Measurements from ENCODE around the gene IGF2BP2.

Gene IGF2BP2

GRCh38 chr3:185866555-185866954, 41.7 kb upstream of the IGF2BP2 start:
- Histone ChIP-seq H3K4me2 (ENCODE audit: insufficient read depth, low read length, poor library complexity, severe bottlenecking) (no peak overlapping the region), H2AK5ac (ENCODE audit: low read depth, low read length) (no peak overlapping the region), H3K27me3 (ENCODE audit: control insufficient read depth in 3 of 3, insufficient read depth in 3 of 3, low read depth in 1 of 3, low read length in 3 of 3) (peaks cover 0 to 12% (median 0%) of the 10 kb centered on the region in 3 experiments), H3K4me1 (ENCODE audit: control insufficient read depth in 2 of 2, insufficient read depth in 1 of 2, low read depth in 1 of 2, low read length in 2 of 2) (peaks cover 0 to 3% of the 10 kb centered on the region in 2 donors), H2BK12ac (ENCODE audit: low read length) (no peak overlapping the region), H3K4ac (ENCODE audit: low read length) (no peak overlapping the region), H2BK5ac (ENCODE audit: low read length) (no peak overlapping the region), H3K9me3 (replicated peaks in 1 of 2; ENCODE audit: control insufficient read depth in 2 of 2, insufficient read depth in 1 of 2, low read depth in 1 of 2, low read length in 2 of 2) (no peaks in the 10 kb centered on the region), H4K91ac (ENCODE audit: low read depth, low read length, poor library complexity) (no peak overlapping the region), H4K8ac (ENCODE audit: low read depth, low read length) (no peak overlapping the region), H3K14ac (ENCODE audit: low read length) (no peak overlapping the region), H3K23ac (ENCODE audit: low read depth, low read length, poor library complexity) (no peak overlapping the region), H3K79me1 (ENCODE audit: low read depth, low read length) (no peaks in the 10 kb centered on the region), H3K36me3 (replicated peaks in 1 of 2; ENCODE audit: control insufficient read depth in 2 of 2, insufficient read depth in 2 of 2, low read length in 2 of 2) (no peaks in the 10 kb centered on the region), H3K18ac (ENCODE audit: low read length) (no peak overlapping the region), H3K27ac (replicated peaks; ENCODE audit: low read length) (no peak overlapping the region), H3K4me3 (ENCODE audit: low read length in 2 of 2) (no peak overlapping the region), H2AFZ (ENCODE audit: low read length) (no peak overlapping the region), H2BK120ac (ENCODE audit: low read depth, low read length) (no peak overlapping the region), H3K9ac (ENCODE audit: low read depth, low read length, poor library complexity) (no peak overlapping the region), H2BK15ac (ENCODE audit: low read length) (no peak overlapping the region)
- no CpG with 5 or more reads among the region's 1 CpG for WGBS, 2 donors (ENCODE audit: extremely low coverage in 2 of 2, insufficient read length in 2 of 2, insufficient replicate concordance in 1 of 2)
- DNase-seq (ENCODE audit: low spot score): no peak

- H2BK120ac ChIP-seq (ENCODE audit: low read depth, low read length): no peak overlapping the region
- H3K4ac ChIP-seq (ENCODE audit: low read length): no peak overlapping the region
- WGBS, 2 donors (ENCODE audit: extremely low coverage in 2 of 2, insufficient read length in 2 of 2, insufficient replicate concordance in 1 of 2): no CpG with 5 or more reads among the region's 1 CpG
- H2BK15ac ChIP-seq (ENCODE audit: low read length): no peak overlapping the region
- no peak overlapping the region for H3K23ac ChIP-seq (ENCODE audit: low read depth, low read length, poor library complexity)
- peak overlapping the region; percentile 14 for H2AFZ ChIP-seq (ENCODE audit: low read length)
- H3K36me3 ChIP-seq (replicated peaks in 1 of 2; ENCODE audit: control insufficient read depth in 2 of 2, insufficient read depth in 2 of 2, low read length in 2 of 2): no peaks in the 10 kb centered on the region
- H4K8ac ChIP-seq (ENCODE audit: low read depth, low read length): no peak overlapping the region
- H2AK5ac ChIP-seq (ENCODE audit: low read depth, low read length): no peak overlapping the region
- H2BK12ac ChIP-seq (ENCODE audit: low read length): no peak overlapping the region
- H2BK5ac ChIP-seq (ENCODE audit: low read length): no peak overlapping the region
- H3K4me3 ChIP-seq (ENCODE audit: low read length in 2 of 2): no peak overlapping the region
- H3K14ac ChIP-seq (ENCODE audit: low read length): no peak overlapping the region
- H3K4me1 ChIP-seq (ENCODE audit: control insufficient read depth in 2 of 2, insufficient read depth in 1 of 2, low read depth in 1 of 2, low read length in 2 of 2): peaks cover 0 to 3% of the 10 kb centered on the region in 2 donors
- H3K9ac ChIP-seq (ENCODE audit: low read depth, low read length, poor library complexity): no peak overlapping the region
- no peaks in the 10 kb centered on the region for H3K79me1 ChIP-seq (ENCODE audit: low read depth, low read length)
- no peak overlapping the region for H3K27ac ChIP-seq (replicated peaks; ENCODE audit: low read length)
- peaks cover 0 to 12% (median 0%) of the 10 kb centered on the region in 3 experiments for H3K27me3 ChIP-seq (ENCODE audit: control insufficient read depth in 3 of 3, insufficient read depth in 3 of 3, low read depth in 1 of 3, low read length in 3 of 3)
- H4K91ac ChIP-seq (ENCODE audit: low read depth, low read length, poor library complexity): no peak overlapping the region
- no peak overlapping the region for H3K18ac ChIP-seq (ENCODE audit: low read length)
- no peak overlapping the region for H3K4me2 ChIP-seq (ENCODE audit: insufficient read depth, low read length, poor library complexity, severe bottlenecking)
- H3K9me3 ChIP-seq (replicated peaks in 1 of 2; ENCODE audit: control insufficient read depth in 2 of 2, insufficient read depth in 1 of 2, low read depth in 1 of 2, low read length in 2 of 2): no peaks in the 10 kb centered on the region
- peak; percentile 11 for DNase-seq (ENCODE audit: low spot score)
Observed at GRCh38 chr3:185865247-185865646, 40.4 kb upstream of the IGF2BP2 start.

DNA sequence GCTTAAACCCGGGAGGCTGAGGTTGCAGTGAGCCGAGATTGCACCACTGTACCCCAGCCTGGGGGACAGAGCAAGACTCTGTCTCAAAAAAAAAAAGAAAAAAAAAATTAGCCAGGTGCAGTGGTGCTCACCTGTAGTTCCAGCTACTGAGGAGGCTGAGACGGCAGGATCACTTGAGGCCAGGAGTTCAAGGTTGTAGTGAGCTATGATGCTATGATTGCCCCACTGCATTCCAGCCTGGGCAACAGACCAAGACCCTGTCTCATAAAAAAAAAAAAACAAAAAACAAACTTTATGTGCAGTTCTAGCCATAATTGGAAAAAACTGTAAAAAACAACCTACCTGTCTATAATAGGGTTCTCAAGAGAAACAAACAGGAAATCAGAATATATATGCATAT, 39.9 kb upstream of the IGF2BP2 start:
- Histone ChIP-seq H3K4me3 (ENCODE audit: low read length in 2 of 2) (no peak overlapping the region), H3K4me2 (ENCODE audit: insufficient read depth, low read length, poor library complexity, severe bottlenecking) (no peak overlapping the region), H2BK120ac (ENCODE audit: low read depth, low read length) (no peak overlapping the region), H3K36me3 (replicated peaks in 1 of 2; ENCODE audit: control insufficient read depth in 2 of 2, insufficient read depth in 2 of 2, low read length in 2 of 2) (no peaks in the 10 kb centered on the region), H3K9me3 (replicated peaks in 1 of 2; ENCODE audit: control insufficient read depth in 2 of 2, insufficient read depth in 1 of 2, low read depth in 1 of 2, low read length in 2 of 2) (no peaks in the 10 kb centered on the region), H2AFZ (ENCODE audit: low read length) (no peak overlapping the region), H3K9ac (ENCODE audit: low read depth, low read length, poor library complexity) (no peak overlapping the region), H3K79me1 (ENCODE audit: low read depth, low read length) (no peaks in the 10 kb centered on the region), H3K23ac (ENCODE audit: low read depth, low read length, poor library complexity) (no peak overlapping the region), H3K27me3 (ENCODE audit: control insufficient read depth in 3 of 3, insufficient read depth in 3 of 3, low read depth in 1 of 3, low read length in 3 of 3) (peaks cover 0 to 12% (median 0%) of the 10 kb centered on the region in 3 experiments), H3K27ac (replicated peaks; ENCODE audit: low read length) (no peak overlapping the region), H2BK5ac (ENCODE audit: low read length) (no peak overlapping the region), H4K8ac (ENCODE audit: low read depth, low read length) (no peak overlapping the region), H3K4ac (ENCODE audit: low read length) (no peak overlapping the region), H2BK15ac (ENCODE audit: low read length) (no peak overlapping the region), H2AK5ac (ENCODE audit: low read depth, low read length) (no peak overlapping the region), H2BK12ac (ENCODE audit: low read length) (no peak overlapping the region), H3K14ac (ENCODE audit: low read length) (no peak overlapping the region), H3K4me1 (ENCODE audit: control insufficient read depth in 2 of 2, insufficient read depth in 1 of 2, low read depth in 1 of 2, low read length in 2 of 2) (peaks cover 0 to 3% of the 10 kb centered on the region in 2 donors), H4K91ac (ENCODE audit: low read depth, low read length, poor library complexity) (no peak overlapping the region), H3K18ac (ENCODE audit: low read length) (no peak overlapping the region)
- DNase-seq (ENCODE audit: low spot score): no peak
- WGBS, 2 donors (ENCODE audit: extremely low coverage in 2 of 2, insufficient read length in 2 of 2, insufficient replicate concordance in 1 of 2): no CpG with 5 or more reads among the region's 3 CpGs

DNA sequence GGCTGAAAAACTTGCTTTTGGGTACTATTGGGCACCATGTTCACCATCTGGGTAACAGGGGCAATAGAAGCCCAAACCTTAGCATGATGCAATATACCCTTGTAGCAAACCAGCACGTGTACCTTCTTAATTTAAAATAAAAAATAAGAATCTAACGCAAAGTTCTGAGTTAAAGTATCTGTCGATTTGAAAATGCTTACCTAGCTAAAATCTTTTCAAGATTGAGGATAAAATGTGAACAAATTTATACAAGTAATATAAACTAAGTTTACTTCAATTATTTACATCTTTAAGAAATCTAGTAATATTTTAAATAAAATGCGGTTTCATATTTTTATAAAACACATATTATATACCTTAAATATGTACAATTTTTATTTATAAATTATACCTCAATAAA, 38.1 kb upstream of the IGF2BP2 start:
- H4K8ac ChIP-seq (ENCODE audit: low read depth, low read length): no peak overlapping the region
- no peak overlapping the region for H4K91ac ChIP-seq (ENCODE audit: low read depth, low read length, poor library complexity)
- no peak for DNase-seq (ENCODE audit: low spot score)
- no peak overlapping the region for H3K23ac ChIP-seq (ENCODE audit: low read depth, low read length, poor library complexity)
- no peak overlapping the region for H2AFZ ChIP-seq (ENCODE audit: low read length)
- H3K14ac ChIP-seq (ENCODE audit: low read length): no peak overlapping the region
- H3K27me3 ChIP-seq (ENCODE audit: control insufficient read depth in 3 of 3, insufficient read depth in 3 of 3, low read depth in 1 of 3, low read length in 3 of 3): peaks cover 0 to 12% (median 0%) of the 10 kb centered on the region in 3 experiments
- H2BK15ac ChIP-seq (ENCODE audit: low read length): no peak overlapping the region
- no peak overlapping the region for H3K4ac ChIP-seq (ENCODE audit: low read length)
- no CpG with 5 or more reads among the region's 4 CpGs for WGBS, 2 donors (ENCODE audit: extremely low coverage in 2 of 2, insufficient read length in 2 of 2, insufficient replicate concordance in 1 of 2)
- no peak overlapping the region for H2BK12ac ChIP-seq (ENCODE audit: low read length)
- H3K79me1 ChIP-seq (ENCODE audit: low read depth, low read length): no peaks in the 10 kb centered on the region
- H3K9ac ChIP-seq (ENCODE audit: low read depth, low read length, poor library complexity): no peak overlapping the region
- H3K4me3 ChIP-seq (ENCODE audit: low read length in 2 of 2): no peak overlapping the region
- no peak overlapping the region for H3K27ac ChIP-seq (replicated peaks; ENCODE audit: low read length)
- no peak overlapping the region for H2BK5ac ChIP-seq (ENCODE audit: low read length)
- H3K36me3 ChIP-seq (replicated peaks in 1 of 2; ENCODE audit: control insufficient read depth in 2 of 2, insufficient read depth in 2 of 2, low read length in 2 of 2): no peaks in the 10 kb centered on the region
- no peaks in the 10 kb centered on the region for H3K9me3 ChIP-seq (replicated peaks in 1 of 2; ENCODE audit: control insufficient read depth in 2 of 2, insufficient read depth in 1 of 2, low read depth in 1 of 2, low read length in 2 of 2)
- H3K18ac ChIP-seq (ENCODE audit: low read length): no peak overlapping the region
- H3K4me1 ChIP-seq (ENCODE audit: control insufficient read depth in 2 of 2, insufficient read depth in 1 of 2, low read depth in 1 of 2, low read length in 2 of 2): peaks cover 0 to 3% of the 10 kb centered on the region in 2 donors
- H2AK5ac ChIP-seq (ENCODE audit: low read depth, low read length): no peak overlapping the region
- H2BK120ac ChIP-seq (ENCODE audit: low read depth, low read length): no peak overlapping the region
- no peak overlapping the region for H3K4me2 ChIP-seq (ENCODE audit: insufficient read depth, low read length, poor library complexity, severe bottlenecking)

Measured in neuronal stem cell (in vitro differentiated cells).